H9 (cell line): ENCODE data around the gene HDAC7. TPM values are rescaled to one million over a fixed set of nuclear protein-coding genes. Genes with fewer than 3 reads are reported as not detected.

Experiments
- DNase-seq: peaks from one replicate; pipeline ENCODE4 v3.0.0-alpha.2; 2017
- H2AFZ ChIP-seq: one replicate; pipeline ENCODE4 v1.6.1; 2013; ENCODE audit warnings: mild to moderate bottlenecking, low read length, control low read depth, moderate library complexity
- H2AK5ac ChIP-seq: 2 replicates; pipeline ENCODE4 v1.6.1; 2013; ENCODE audit warnings: low read length, control low read depth, mixed read lengths; ENCODE audit not compliant: insufficient read length
- H2BK120ac ChIP-seq: one replicate; pipeline ENCODE4 v1.6.1; 2013; ENCODE audit warnings: low read depth, mild to moderate bottlenecking, low read length, control low read depth, inconsistent platforms; ENCODE audit not compliant: poor library complexity, severe bottlenecking
- H2BK12ac ChIP-seq: 2 replicates; pipeline ENCODE4 v1.6.1; 2013; ENCODE audit warnings: low read length, control low read depth, mixed read lengths, low read depth; ENCODE audit not compliant: insufficient read length
- H2BK15ac ChIP-seq: 2 replicates; pipeline ENCODE4 v1.6.1; 2013; ENCODE audit warnings: low read depth, low read length, control low read depth
- H2BK20ac ChIP-seq: one replicate; pipeline ENCODE4 v1.6.1; 2013; ENCODE audit warnings: low read depth, mild to moderate bottlenecking, low read length, control low read depth, inconsistent platforms; ENCODE audit not compliant: poor library complexity, severe bottlenecking
- H2BK5ac ChIP-seq: 2 replicates; pipeline ENCODE4 v1.6.1; 2013; ENCODE audit warnings: low read length, control low read depth, mixed read lengths; ENCODE audit not compliant: insufficient read length
- H3K14ac ChIP-seq: 2 replicates; pipeline ENCODE4 v1.6.1; 2013; ENCODE audit warnings: low read length, control low read depth; ENCODE audit not compliant: insufficient read depth
- H3K18ac ChIP-seq: 2 replicates; pipeline ENCODE4 v1.6.1; 2013; ENCODE audit warnings: low read depth, mild to moderate bottlenecking, mixed read lengths, low read length, control low read depth; ENCODE audit not compliant: insufficient read length
- H3K23ac ChIP-seq: 2 replicates; pipeline ENCODE4 v1.6.1; 2013; ENCODE audit warnings: low read length, control low read depth, mixed read lengths, low read depth; ENCODE audit not compliant: insufficient read length
- H3K23me2 ChIP-seq: 2 replicates; pipeline ENCODE4 v1.6.1; 2013; ENCODE audit warnings: low read depth, mild to moderate bottlenecking, mixed read lengths, low read length, control low read depth; ENCODE audit not compliant: insufficient read length, poor library complexity, severe bottlenecking
- H3K27ac ChIP-seq: 2 replicates; pipeline ENCODE4 v1.5.1; 2013; ENCODE audit warnings: low read length, control low read depth, mixed read lengths, low read depth; ENCODE audit not compliant: insufficient read length
- H3K27me3 ChIP-seq: 2 replicates; pipeline ENCODE4 v1.6.1; 2013; ENCODE audit warnings: low read length, control low read depth, inconsistent platforms; ENCODE audit not compliant: insufficient read depth
- H3K4ac ChIP-seq: 2 replicates; pipeline ENCODE4 v1.6.1; 2013; ENCODE audit warnings: low read depth, mild to moderate bottlenecking, control low read depth, inconsistent platforms, low read length, moderate library complexity
- H3K4me1 ChIP-seq: 2 replicates; pipeline ENCODE4 v1.6.1; 2013; ENCODE audit warnings: low read length, control low read depth, inconsistent platforms; ENCODE audit not compliant: insufficient read depth
- H3K4me2 ChIP-seq: 2 replicates; pipeline ENCODE4 v1.6.1; 2013; ENCODE audit warnings: low read length, control low read depth, mixed read lengths; ENCODE audit not compliant: insufficient read length, insufficient read depth
- H3K56ac ChIP-seq: 2 replicates; pipeline ENCODE4 v1.6.1; 2013; ENCODE audit warnings: low read depth, mild to moderate bottlenecking, mixed read lengths, low read length, control low read depth; ENCODE audit not compliant: insufficient read length
- H3K79me1 ChIP-seq: 2 replicates; pipeline ENCODE4 v1.6.1; 2013; ENCODE audit warnings: low read depth, mild to moderate bottlenecking, moderate library complexity, low read length, control low read depth, inconsistent platforms; ENCODE audit not compliant: insufficient read depth, poor library complexity, severe bottlenecking
- H3K79me2 ChIP-seq: 2 replicates; pipeline ENCODE4 v1.6.1; 2013; ENCODE audit warnings: low read length, control low read depth, inconsistent platforms; ENCODE audit not compliant: insufficient read depth
- H3K9ac ChIP-seq: 2 replicates; pipeline ENCODE4 v1.6.1; 2013; ENCODE audit warnings: low read length, control low read depth, mixed read lengths; ENCODE audit not compliant: insufficient read length; ENCODE audit errors: extremely low read depth
- H3K9me3 ChIP-seq: one replicate; pipeline ENCODE4 v1.6.1; 2013; ENCODE audit warnings: low read depth, low read length, inconsistent platforms; ENCODE audit not compliant: control insufficient read depth
- H3T11ph ChIP-seq: one replicate; pipeline ENCODE4 v1.6.1; 2013; ENCODE audit warnings: mild to moderate bottlenecking, low read length, control low read depth, inconsistent platforms
- H4K20me1 ChIP-seq: one replicate; pipeline ENCODE4 v1.6.1; 2013; ENCODE audit not compliant: control insufficient read depth, insufficient read length, insufficient read depth
- H4K5ac ChIP-seq: 2 replicates; pipeline ENCODE4 v1.6.1; 2013; ENCODE audit warnings: low read depth, mild to moderate bottlenecking, mixed read lengths, low read length, control low read depth; ENCODE audit not compliant: insufficient read length
- H4K8ac ChIP-seq: replicated peaks from 2 replicates; pipeline ENCODE4 v1.6.1; 2013; ENCODE audit warnings: low read length, control low read depth, mixed read lengths, low read depth; ENCODE audit not compliant: insufficient read length
- H4K91ac ChIP-seq: 2 replicates; pipeline ENCODE4 v1.6.1; 2013; ENCODE audit warnings: low read depth, mild to moderate bottlenecking, moderate library complexity, mixed read lengths, low read length, control low read depth; ENCODE audit not compliant: insufficient read length
- H3K27ac Mint-ChIP-seq, 3 experiments: 2 replicates in 2 of 3; 3 replicates in 1 of 3; pipeline ENCODE4 v1.8.0; 2020 to 2021; ENCODE audit warnings: mixed read lengths in 3 of 3, mild to moderate bottlenecking in 1 of 3, moderate library complexity in 1 of 3
- H3K27me3 Mint-ChIP-seq: 2 replicates; pipeline ENCODE4 v1.8.0; 2021; ENCODE audit warnings: low read depth, mild to moderate bottlenecking, moderate library complexity, mixed read lengths
- H3K36me3 Mint-ChIP-seq, 3 experiments: 2 replicates in 2 of 3; 3 replicates in 1 of 3; pipeline ENCODE4 v1.8.0; 2020 to 2021; ENCODE audit warnings: low read depth in 3 of 3, mixed read lengths in 3 of 3; ENCODE audit not compliant: insufficient read depth in 1 of 3
- H3K4me1 Mint-ChIP-seq, 2 experiments: 2 replicates each; pipeline ENCODE4 v1.8.0; 2020; ENCODE audit warnings: mixed read lengths in 2 of 2
- H3K4me3 Mint-ChIP-seq, 2 experiments: 2 replicates in 1 of 2; 3 replicates in 1 of 2; pipeline ENCODE4 v1.8.0; 2020 to 2021; ENCODE audit warnings: mild to moderate bottlenecking in 2 of 2, mixed read lengths in 2 of 2, moderate library complexity in 1 of 2
- H3K9me3 Mint-ChIP-seq, 2 experiments: 2 replicates in 1 of 2; 3 replicates in 1 of 2; pipeline ENCODE4 v1.8.0; 2020; ENCODE audit warnings: mild to moderate bottlenecking in 2 of 2, mixed read lengths in 2 of 2, moderate library complexity in 1 of 2
- CTCF ChIP-seq: fragments of 200-600 bp; sonication (generic); conservative IDR thresholded peaks from 3 replicates; pipeline ENCODE4 v1.8.0; 2021; ENCODE audit warnings: antibody characterized with exemption, mild to moderate bottlenecking
- WGBS: extraction: QIAGEN DNeasy Blood & Tissue Kit; methylation state at CpG from one replicate; pipeline ENCODE4 v1.1.7; 2013; ENCODE audit warnings: missing lambda C conversion rate, low lambda C conversion rate, mixed read lengths; ENCODE audit not compliant: insufficient read length; ENCODE audit errors: extremely low coverage; 5-methylcytosine and 5-hydroxymethylcytosine counted together
- total RNA-seq: library from RNA; stranded (reverse); gene quantifications from 2 replicates; pipeline ENCODE4 v1.2.1, GENCODE V29; 2021

Gene HDAC7
- total RNA-seq, 1 experiment from 2014 or later: 72.1 TPM

- no peak overlapping the region for H3K18ac ChIP-seq
- no peak overlapping the region for H2BK12ac ChIP-seq
- H3K4ac ChIP-seq: no peak overlapping the region
- no peaks in the 10 kb centered on the region for H3K9me3 ChIP-seq
- Mint-ChIP-seq H3K36me3 (peaks cover 44 to 84% (median 81%) of the 10 kb centered on the region in 3 experiments; a peak in 6 of 7 replicates), H3K9me3 (no peaks in the 10 kb centered on the region), H3K4me1 (no peaks in the 10 kb centered on the region), H3K27ac (peak overlapping the region in 1 of 3 experiments; percentile 34; a peak in 1 of 7 replicates), H3K4me3 (no peak overlapping the region), H3K27me3 (no peaks in the 10 kb centered on the region)
- H2AFZ ChIP-seq: no peak overlapping the region
- no peak for DNase-seq
- no peak overlapping the region for H2BK120ac ChIP-seq
- no peak overlapping the region for H3T11ph ChIP-seq
- no peak for TF ChIP-seq CTCF
- H3K27ac ChIP-seq: no peak overlapping the region
- H3K27me3 ChIP-seq: no peaks in the 10 kb centered on the region
- H3K79me1 ChIP-seq: no peaks in the 10 kb centered on the region
- H2BK15ac ChIP-seq: no peak overlapping the region
- no peak overlapping the region for H2AK5ac ChIP-seq
- no peak overlapping the region for H3K4me2 ChIP-seq
- no peak overlapping the region for H4K5ac ChIP-seq
- no peak overlapping the region for H4K8ac ChIP-seq
- WGBS: no CpG with 5 or more reads among the region's 22 CpGs
- no peak overlapping the region for H3K56ac ChIP-seq
- no peak overlapping the region for H3K23ac ChIP-seq
- H3K23me2 ChIP-seq: no peaks in the 10 kb centered on the region
- H3K14ac ChIP-seq: no peak overlapping the region
- H2BK20ac ChIP-seq: no peak overlapping the region
- H3K79me2 ChIP-seq: no peaks in the 10 kb centered on the region
- H3K9ac ChIP-seq: no peak overlapping the region
- H3K4me1 ChIP-seq: no peaks in the 10 kb centered on the region
- H4K20me1 ChIP-seq: no peaks in the 10 kb centered on the region
- no peak overlapping the region for H2BK5ac ChIP-seq
- no peak overlapping the region for H4K91ac ChIP-seq
Observed at GRCh38 chr12:47789712-47790489, 29.8 kb downstream of the HDAC7 start.
